ENCODE results near the gene C16orf82. TPM values are rescaled to one million over a fixed set of nuclear protein-coding genes. Genes with fewer than 3 reads are reported as not detected.
A peak's percentile ranks its signal among the peaks of the same experiment; 100 is the strongest.

C16orf82 gene
- total and polyA plus RNA-seq, 4 donors: not detected

DNA sequence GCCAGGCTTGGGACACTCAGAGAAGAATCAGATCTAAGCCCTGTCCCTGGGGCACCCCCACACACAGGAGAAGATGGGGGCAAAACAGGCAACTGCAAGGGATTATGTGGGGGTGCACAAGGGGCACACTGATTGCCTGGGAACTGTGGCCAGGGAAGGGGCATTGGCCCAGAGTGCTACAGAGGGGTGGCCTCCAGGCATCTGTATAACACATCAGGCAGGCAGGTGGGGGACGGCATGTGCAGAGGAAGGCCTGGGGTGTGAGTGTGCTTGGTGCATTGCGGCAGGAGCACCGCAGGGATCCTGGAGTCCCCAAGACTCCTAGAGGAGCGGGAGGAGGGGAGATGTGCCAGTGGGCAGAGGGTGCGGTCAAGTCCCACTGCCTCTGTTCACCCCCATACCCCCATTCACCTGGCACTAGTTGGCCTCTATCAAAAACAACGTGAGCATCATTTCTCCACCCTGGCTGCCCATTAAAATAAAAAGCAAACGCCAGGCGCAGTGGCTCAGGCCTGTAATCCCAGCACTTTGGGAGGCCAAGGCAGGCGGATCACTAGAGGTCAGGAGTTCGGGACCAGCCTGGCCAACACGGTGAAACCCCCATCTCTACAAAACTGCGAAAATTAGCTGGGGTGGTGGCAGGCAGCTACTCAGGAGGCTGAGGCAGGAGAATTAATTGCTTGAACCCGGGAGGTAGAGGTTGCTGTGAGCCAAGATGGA is 41.5 kb downstream of the C16orf82 start:
- no peak overlapping the region for H3K4me3 ChIP-seq (ENCODE audit: low read depth in 1 of 3, low read length in 3 of 3)
- H3K9ac ChIP-seq (ENCODE audit: low read depth in 1 of 2, low read length in 2 of 2): no peak overlapping the region
- no peak overlapping the region for H3K27ac ChIP-seq (ENCODE audit: low read depth in 1 of 2, low read length in 2 of 2)
- no peaks in the 10 kb centered on the region for H3K36me3 ChIP-seq (ENCODE audit: control insufficient read depth in 4 of 4, insufficient read depth in 3 of 4, low read depth in 1 of 4, low read length in 3 of 4)
- H3K4me1 ChIP-seq (ENCODE audit: control insufficient read depth in 4 of 4, insufficient read depth in 4 of 4, low read length in 3 of 4): peaks cover 0 to 3% (median 1%) of the 10 kb centered on the region in 4 donors
- TF ChIP-seq GABPA (IDR thresholded peaks at IDR 0.05 in 1 of 2, conservative IDR thresholded peaks at IDR 0.05 in 1 of 2) (no peak), YY1 (IDR thresholded peaks at IDR 0.05) (no peak), RAD21 (IDR thresholded peaks at IDR 0.05) (no peak), JUND (IDR thresholded peaks at IDR 0.05) (no peak), RXRA (IDR thresholded peaks at IDR 0.05) (no peak), SP1 (IDR thresholded peaks at IDR 0.05) (no peak), EGR1 (IDR thresholded peaks at IDR 0.05; ENCODE audit: low read depth in 2 of 2) (no peak), FOXA2 (IDR thresholded peaks at IDR 0.05) (no peak), TAF1 (conservative IDR thresholded peaks at IDR 0.05) (no peak)
- TF ChIP-seq, protein P1, sequence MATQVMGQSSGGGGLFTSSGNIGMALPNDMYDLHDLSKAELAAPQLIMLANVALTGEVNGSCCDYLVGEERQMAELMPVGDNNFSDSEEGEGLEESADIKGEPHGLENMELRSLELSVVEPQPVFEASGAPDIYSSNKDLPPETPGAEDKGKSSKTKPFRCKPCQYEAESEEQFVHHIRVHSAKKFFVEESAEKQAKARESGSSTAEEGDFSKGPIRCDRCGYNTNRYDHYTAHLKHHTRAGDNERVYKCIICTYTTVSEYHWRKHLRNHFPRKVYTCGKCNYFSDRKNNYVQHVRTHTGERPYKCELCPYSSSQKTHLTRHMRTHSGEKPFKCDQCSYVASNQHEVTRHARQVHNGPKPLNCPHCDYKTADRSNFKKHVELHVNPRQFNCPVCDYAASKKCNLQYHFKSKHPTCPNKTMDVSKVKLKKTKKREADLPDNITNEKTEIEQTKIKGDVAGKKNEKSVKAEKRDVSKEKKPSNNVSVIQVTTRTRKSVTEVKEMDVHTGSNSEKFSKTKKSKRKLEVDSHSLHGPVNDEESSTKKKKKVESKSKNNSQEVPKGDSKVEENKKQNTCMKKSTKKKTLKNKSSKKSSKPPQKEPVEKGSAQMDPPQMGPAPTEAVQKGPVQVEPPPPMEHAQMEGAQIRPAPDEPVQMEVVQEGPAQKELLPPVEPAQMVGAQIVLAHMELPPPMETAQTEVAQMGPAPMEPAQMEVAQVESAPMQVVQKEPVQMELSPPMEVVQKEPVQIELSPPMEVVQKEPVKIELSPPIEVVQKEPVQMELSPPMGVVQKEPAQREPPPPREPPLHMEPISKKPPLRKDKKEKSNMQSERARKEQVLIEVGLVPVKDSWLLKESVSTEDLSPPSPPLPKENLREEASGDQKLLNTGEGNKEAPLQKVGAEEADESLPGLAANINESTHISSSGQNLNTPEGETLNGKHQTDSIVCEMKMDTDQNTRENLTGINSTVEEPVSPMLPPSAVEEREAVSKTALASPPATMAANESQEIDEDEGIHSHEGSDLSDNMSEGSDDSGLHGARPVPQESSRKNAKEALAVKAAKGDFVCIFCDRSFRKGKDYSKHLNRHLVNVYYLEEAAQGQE (IDR thresholded peaks at IDR 0.05): no peak
- TF ChIP-seq, protein P2, sequence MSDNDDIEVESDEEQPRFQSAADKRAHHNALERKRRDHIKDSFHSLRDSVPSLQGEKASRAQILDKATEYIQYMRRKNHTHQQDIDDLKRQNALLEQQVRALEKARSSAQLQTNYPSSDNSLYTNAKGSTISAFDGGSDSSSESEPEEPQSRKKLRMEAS (IDR thresholded peaks at IDR 0.05): no peak
- TF ChIP-seq, protein P3, sequence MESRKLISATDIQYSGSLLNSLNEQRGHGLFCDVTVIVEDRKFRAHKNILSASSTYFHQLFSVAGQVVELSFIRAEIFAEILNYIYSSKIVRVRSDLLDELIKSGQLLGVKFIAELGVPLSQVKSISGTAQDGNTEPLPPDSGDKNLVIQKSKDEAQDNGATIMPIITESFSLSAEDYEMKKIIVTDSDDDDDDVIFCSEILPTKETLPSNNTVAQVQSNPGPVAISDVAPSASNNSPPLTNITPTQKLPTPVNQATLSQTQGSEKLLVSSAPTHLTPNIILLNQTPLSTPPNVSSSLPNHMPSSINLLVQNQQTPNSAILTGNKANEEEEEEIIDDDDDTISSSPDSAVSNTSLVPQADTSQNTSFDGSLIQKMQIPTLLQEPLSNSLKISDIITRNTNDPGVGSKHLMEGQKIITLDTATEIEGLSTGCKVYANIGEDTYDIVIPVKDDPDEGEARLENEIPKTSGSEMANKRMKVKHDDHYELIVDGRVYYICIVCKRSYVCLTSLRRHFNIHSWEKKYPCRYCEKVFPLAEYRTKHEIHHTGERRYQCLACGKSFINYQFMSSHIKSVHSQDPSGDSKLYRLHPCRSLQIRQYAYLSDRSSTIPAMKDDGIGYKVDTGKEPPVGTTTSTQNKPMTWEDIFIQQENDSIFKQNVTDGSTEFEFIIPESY (IDR thresholded peaks at IDR 0.05): no peak
- TF ChIP-seq, protein P4, sequence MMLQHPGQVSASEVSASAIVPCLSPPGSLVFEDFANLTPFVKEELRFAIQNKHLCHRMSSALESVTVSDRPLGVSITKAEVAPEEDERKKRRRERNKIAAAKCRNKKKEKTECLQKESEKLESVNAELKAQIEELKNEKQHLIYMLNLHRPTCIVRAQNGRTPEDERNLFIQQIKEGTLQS (IDR thresholded peaks at IDR 0.05): no peak
- TF ChIP-seq, protein P5, sequence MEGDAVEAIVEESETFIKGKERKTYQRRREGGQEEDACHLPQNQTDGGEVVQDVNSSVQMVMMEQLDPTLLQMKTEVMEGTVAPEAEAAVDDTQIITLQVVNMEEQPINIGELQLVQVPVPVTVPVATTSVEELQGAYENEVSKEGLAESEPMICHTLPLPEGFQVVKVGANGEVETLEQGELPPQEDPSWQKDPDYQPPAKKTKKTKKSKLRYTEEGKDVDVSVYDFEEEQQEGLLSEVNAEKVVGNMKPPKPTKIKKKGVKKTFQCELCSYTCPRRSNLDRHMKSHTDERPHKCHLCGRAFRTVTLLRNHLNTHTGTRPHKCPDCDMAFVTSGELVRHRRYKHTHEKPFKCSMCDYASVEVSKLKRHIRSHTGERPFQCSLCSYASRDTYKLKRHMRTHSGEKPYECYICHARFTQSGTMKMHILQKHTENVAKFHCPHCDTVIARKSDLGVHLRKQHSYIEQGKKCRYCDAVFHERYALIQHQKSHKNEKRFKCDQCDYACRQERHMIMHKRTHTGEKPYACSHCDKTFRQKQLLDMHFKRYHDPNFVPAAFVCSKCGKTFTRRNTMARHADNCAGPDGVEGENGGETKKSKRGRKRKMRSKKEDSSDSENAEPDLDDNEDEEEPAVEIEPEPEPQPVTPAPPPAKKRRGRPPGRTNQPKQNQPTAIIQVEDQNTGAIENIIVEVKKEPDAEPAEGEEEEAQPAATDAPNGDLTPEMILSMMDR (IDR thresholded peaks at IDR 0.05; ENCODE audit: low read depth, low read length, missing input control): no peak
- DNase-seq (ENCODE audit: low spot score): peak; percentile 23
- 88% methylated on average over 13 of the region's 13 CpGs for WGBS
- H3K27me3 ChIP-seq (ENCODE audit: control insufficient read depth in 4 of 4, insufficient read depth in 4 of 4, low read length in 3 of 4): no peaks in the 10 kb centered on the region
- peaks cover 0 to 3% (median 0%) of the 10 kb centered on the region in 4 donors for H3K9me3 ChIP-seq (ENCODE audit: control insufficient read depth in 4 of 4, low read length in 3 of 4)
